NCI-H1105 (cell line): ENCODE results near the gene PCGF5.

Source experiments
- DNase-seq: peaks from one replicate; lab custom pipeline; 2025; lab: John Stamatoyannopoulos, UW

The PCGF5 gene

DNA sequence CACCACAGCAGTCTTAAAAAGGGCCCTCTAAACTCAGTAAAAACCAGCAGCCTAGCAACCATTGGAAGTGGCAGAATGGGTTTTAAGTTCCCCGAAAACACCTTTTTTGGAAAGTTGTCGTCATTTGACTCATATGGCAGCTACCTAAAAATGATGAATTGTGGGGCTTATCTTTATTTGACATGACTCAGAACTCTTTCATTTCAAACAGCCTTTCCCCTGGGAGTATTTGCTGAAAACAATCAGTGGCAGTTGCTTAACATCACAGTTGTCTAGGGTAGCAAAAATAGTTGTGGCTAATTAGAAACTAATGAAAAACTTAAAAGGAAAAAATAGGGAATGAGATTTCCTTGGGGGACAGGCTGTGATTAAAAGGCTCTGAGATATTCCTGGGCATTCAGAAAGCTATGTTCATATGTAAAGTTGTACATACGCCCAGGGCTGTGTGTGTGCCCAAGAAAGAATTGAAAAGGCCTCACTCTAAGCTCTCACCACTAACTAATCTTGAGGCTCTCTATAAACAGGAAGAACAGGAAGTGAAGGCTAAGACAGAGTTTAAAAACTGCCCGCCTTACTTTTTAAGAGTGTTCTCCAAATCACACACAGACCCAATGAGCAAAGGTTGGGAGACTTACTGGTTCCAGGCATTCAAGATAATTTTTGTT lies 108.0 kb downstream of the PCGF5 start:
- no peak for DNase-seq
